ENCODE results near the gene ACSS2.
A peak's percentile ranks its signal among the peaks of the same experiment; 100 is the strongest.

DNA sequence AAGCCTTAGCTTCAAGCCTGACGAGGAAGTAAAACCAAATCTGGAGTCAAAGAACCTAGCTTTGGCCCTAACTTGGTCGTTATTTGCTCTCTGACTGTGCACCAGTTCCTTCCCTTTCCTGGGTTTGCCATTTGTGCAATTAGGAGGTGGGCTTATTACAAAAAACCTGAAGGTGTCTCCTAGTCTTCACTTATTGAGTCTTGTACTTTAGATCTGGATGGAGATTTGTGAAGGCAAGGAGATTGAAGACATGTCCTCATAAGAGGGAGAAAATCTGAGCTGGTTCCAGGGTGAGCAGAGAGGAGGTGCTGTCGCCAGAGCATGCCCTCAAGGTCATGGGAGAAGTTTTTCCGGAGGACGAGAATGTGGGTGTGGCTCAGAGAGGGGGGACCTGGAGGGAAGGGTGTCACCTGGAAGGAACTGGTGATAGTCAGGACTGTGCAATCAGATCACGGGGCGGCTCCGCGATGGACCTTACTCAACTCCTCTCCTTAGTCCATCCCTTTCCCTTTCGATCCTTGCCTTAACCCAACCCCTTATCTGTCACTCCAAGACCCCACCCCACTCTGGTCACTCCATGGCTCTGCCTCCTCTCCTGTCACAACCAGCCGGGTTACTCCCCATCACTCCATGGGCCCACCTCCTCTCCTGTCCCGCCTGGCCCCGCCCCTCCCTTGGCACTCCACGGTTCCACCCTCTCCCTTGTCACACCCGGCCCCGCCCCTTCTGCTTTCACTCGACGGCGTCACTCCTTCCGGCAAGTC lies 588 bp upstream of the ACSS2 start:
- TF ChIP-seq, protein P1, sequence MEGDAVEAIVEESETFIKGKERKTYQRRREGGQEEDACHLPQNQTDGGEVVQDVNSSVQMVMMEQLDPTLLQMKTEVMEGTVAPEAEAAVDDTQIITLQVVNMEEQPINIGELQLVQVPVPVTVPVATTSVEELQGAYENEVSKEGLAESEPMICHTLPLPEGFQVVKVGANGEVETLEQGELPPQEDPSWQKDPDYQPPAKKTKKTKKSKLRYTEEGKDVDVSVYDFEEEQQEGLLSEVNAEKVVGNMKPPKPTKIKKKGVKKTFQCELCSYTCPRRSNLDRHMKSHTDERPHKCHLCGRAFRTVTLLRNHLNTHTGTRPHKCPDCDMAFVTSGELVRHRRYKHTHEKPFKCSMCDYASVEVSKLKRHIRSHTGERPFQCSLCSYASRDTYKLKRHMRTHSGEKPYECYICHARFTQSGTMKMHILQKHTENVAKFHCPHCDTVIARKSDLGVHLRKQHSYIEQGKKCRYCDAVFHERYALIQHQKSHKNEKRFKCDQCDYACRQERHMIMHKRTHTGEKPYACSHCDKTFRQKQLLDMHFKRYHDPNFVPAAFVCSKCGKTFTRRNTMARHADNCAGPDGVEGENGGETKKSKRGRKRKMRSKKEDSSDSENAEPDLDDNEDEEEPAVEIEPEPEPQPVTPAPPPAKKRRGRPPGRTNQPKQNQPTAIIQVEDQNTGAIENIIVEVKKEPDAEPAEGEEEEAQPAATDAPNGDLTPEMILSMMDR (IDR thresholded peaks at IDR 0.05), result peak in 3 of 6 experiments; percentile 30 to 52 (median 43)
- TF ChIP-seq POLR2A (IDR thresholded peaks at IDR 0.05), result peak in 1 of 2 donors; percentile 62
